Stimulated activated CD8-positive, alpha-beta memory T cell treated with anti-CD3 and anti-CD28 coated beads, Interleukin-15, amount 100 ng/mL, for 48 hours (primary cell): ENCODE results near the gene SLCO1C1.

ENCODE experiments used
- DNase-seq, 2 donors: peaks; one replicate each; pipeline ENCODE4 v3.0.0-alpha.2; 2020; ENCODE audit warnings: low read depth in 2 of 2

The SLCO1C1 gene

DNA sequence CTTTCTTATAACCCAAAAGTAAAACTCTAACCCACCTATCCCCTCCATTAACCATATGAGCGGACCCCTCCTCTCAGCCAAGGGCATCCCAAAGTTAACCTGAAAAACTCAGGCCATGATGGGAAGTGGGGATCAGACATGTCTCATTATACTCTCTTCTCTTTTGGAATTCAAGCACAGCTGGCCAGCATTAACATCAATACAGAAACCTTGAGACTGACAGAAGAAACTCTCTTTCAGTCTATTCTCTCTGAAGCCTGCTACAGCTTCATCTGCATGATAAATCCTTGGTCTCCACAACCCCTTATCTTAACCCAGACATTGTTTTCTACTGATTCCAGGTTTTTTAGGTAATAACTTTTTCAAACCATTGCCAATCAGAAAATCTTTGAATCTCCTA is 97.8 kb downstream of the SLCO1C1 start:
- DNase-seq = no peak

DNA sequence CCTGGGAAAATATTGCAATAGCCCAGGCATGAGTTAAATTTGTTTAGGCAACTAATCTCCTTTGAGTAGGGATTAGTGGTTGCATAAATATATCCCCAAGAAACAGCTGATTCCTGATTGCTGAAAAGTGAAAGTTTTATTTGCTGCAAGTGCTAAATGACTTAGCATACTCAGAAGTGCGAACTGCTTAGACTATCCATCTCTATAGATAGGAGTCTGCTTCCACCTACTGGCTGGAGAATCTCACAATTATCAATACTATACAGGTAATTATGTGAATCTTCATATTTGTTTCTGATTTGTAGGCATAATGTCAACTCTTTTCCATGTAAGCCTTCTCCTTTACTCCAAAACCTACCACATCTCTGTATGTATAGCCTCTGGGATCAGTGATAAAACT is 103.4 kb downstream of the SLCO1C1 start:
- DNase-seq = no peak

DNA sequence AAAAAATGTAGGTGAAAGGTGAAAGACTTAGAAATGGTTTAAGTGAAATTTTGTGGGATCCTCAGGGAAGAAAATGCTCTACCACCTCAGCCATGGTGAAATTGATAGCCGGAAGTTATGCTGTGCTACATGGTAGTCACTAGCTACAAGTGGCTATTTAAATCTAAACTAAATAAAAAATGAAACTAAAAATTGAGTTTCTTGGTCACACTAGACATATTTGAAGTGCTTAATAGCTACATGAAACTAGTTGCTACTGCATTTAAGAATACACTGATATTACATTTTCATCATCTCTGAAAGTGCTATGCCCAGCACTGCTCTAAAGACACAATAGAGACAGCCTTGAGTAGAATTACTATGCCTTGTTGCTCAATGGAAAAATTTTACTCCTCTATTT is 105.0 kb downstream of the SLCO1C1 start:
- DNase-seq = no peak

DNA sequence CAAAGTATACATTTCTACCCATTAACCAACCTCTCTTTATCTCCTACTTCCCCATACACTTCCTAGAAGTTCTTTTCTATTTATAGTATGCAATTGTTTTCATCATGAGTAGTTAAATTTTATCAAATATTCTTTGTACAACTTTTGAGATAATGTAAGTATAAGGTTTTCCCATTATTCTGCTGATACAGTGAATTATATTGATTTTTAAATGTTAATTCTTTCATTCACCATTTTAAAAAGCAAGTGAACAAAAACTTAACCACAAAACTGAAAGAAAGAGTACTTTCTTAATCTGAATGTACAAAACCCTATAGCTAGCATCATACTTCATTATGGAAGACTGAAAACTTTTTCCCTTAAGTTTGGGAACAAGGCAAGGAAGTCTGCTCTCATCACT is 105.9 kb downstream of the SLCO1C1 start:
- DNase-seq = no peak
